ENCODE measurements around the gene TTBK2.

GRCh38 chr15:42693496-42693895 lies 227.1 kb downstream of the TTBK2 start:
- TF ChIP-seq POLR2A (IDR thresholded peaks at IDR 0.05) (no peak), CTCF (IDR thresholded peaks at IDR 0.05 in 8 of 11, conservative IDR thresholded peaks at IDR 0.05 in 3 of 11) (no peak), POLR2AphosphoS5 (IDR thresholded peaks at IDR 0.05) (no peak)
